Fibroblast of lung (primary cell): ENCODE measurements around the gene NOS3.
A peak's percentile ranks its signal among the peaks of the same experiment; 100 is the strongest.

ENCODE experiments used
- CTCF ChIP-seq, 2 donors: IDR thresholded peaks in 1 of 2; conservative IDR thresholded peaks in 1 of 2; 1 replicate in 1 of 2; 2 replicates in 1 of 2; pipeline ENCODE4 v1.5.1; 2011 to 2012; ENCODE audit warnings: low read length in 2 of 2, control low read depth in 1 of 2, inconsistent platforms in 1 of 2, low read depth in 1 of 2, mild to moderate bottlenecking in 1 of 2
- EZH2 ChIP-seq: IDR thresholded peaks from 2 replicates; pipeline ENCODE4 v1.5.1; 2012; ENCODE audit warnings: low read length, control low read depth, mild to moderate bottlenecking; ENCODE audit errors: missing control alignments

DNA sequence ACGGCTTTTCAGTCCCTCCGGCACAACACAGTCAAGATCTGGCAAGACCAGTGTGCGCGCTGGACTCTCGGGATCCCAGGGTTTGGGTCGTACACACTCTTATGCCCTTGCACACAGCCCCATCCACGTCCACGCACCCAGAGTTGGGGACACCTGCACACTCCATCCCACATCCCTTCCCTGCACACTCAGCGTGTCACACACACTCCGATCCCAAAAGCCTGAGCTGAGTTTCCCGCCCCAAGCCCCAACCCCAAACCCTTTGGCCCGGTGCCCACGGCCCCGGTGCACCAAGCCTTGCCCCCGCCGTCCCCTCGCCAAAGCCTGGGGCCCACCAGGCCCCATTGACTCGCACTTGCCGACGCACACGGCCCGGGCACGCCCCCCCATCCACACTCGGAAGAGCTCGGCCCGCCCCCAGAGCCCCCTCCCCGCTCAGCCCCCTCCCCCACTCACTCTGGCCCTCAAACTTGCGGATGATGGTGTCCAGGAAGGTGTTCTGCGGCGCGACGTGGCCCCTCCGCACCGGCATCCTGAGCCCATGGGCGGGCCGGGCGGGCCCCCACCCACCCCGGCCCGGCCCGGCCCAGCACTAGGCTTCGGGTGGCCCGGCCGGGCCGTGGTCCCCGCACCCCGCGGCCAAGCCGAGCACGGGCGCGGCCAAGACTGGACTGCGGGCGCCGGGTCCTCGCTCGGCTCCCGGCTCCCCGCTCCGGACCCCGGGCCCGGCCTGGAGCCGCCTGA, 13.3 kb upstream of the NOS3 start:
- TF ChIP-seq CTCF (conservative IDR thresholded peaks at IDR 0.05 in 1 of 2, IDR thresholded peaks at IDR 0.05 in 1 of 2; ENCODE audit: low read depth in 1 of 2, low read length in 2 of 2) (no peak), EZH2 (peak; percentile 97)
